ENCODE data around the gene MAML2.

GRCh38 chr11:96002339-96002738, 340.7 kb downstream of the MAML2 start:
- TF ChIP-seq, protein P1, sequence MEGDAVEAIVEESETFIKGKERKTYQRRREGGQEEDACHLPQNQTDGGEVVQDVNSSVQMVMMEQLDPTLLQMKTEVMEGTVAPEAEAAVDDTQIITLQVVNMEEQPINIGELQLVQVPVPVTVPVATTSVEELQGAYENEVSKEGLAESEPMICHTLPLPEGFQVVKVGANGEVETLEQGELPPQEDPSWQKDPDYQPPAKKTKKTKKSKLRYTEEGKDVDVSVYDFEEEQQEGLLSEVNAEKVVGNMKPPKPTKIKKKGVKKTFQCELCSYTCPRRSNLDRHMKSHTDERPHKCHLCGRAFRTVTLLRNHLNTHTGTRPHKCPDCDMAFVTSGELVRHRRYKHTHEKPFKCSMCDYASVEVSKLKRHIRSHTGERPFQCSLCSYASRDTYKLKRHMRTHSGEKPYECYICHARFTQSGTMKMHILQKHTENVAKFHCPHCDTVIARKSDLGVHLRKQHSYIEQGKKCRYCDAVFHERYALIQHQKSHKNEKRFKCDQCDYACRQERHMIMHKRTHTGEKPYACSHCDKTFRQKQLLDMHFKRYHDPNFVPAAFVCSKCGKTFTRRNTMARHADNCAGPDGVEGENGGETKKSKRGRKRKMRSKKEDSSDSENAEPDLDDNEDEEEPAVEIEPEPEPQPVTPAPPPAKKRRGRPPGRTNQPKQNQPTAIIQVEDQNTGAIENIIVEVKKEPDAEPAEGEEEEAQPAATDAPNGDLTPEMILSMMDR (IDR thresholded peaks at IDR 0.05 in 8 of 11, conservative IDR thresholded peaks at IDR 0.05 in 3 of 11) = no peak
- no peak for TF ChIP-seq POLR2A (IDR thresholded peaks at IDR 0.05)

Measured in spleen (tissue), 7 donors.